ENCODE data around the gene TSPAN15. TPM values are rescaled to one million over a fixed set of nuclear protein-coding genes. Genes with fewer than 3 reads are reported as not detected.

Gene TSPAN15
- total RNA-seq, 2 experiments from 2014 or later: 0.58 to 1.2 TPM

GRCh38 chr10:69497231-69497561, 45.9 kb downstream of the TSPAN15 start:
- no peak overlapping the region for H3K27ac Mint-ChIP-seq

GRCh38 chr10:69497611-69498390, 46.5 kb downstream of the TSPAN15 start:
- no peak overlapping the region for H3K4me3 Mint-ChIP-seq
- POLR2A ChIA-PET: interaction anchor here (1.0 kb wide), 1 partner anchor 70 kb away, joined by 3 read pairs; no protein-coding TSS in a partner anchor
- no peaks in the 10 kb centered on the region for H3K27me3 Mint-ChIP-seq
- H3K36me3 Mint-ChIP-seq (ENCODE audit: low read depth): no peaks in the 10 kb centered on the region
- H3K4me1 Mint-ChIP-seq (ENCODE audit: low read depth): no peaks in the 10 kb centered on the region
- no peak for DNase-seq
- intact Hi-C loops (cut with micrococcal nuclease): no loop called here
- CTCF ChIA-PET: interaction anchor here (1.0 to 2.4 kb wide), 3 partner anchors 9 to 18 kb away, joined by 3 to 13 read pairs (median 5); no protein-coding TSS in a partner anchor
- TF ChIP-seq CTCF (IDR thresholded peaks at IDR 0.05): no peak
- H3K27ac Mint-ChIP-seq: no peak overlapping the region
- no peaks in the 10 kb centered on the region for H3K9me3 Mint-ChIP-seq
- peak; percentile 68 for ATAC-seq

More at GRCh38 chr10:69497231-69497561, 45.9 kb downstream of the TSPAN15 start:
- TF ChIP-seq CTCF (IDR thresholded peaks at IDR 0.05): no peak
- ChIA-PET POLR2A (interaction anchor here (1.0 kb wide), 1 partner anchor 69 kb away, joined by 3 read pairs; no protein-coding TSS in a partner anchor), CTCF (interaction anchor here (1.0 to 2.4 kb wide), 3 partner anchors 10 to 19 kb away, joined by 3 to 13 read pairs (median 5); no protein-coding TSS in a partner anchor)
- ATAC-seq (no peak), DNase-seq (no peak)
- Mint-ChIP-seq H3K36me3 (ENCODE audit: low read depth) (no peaks in the 10 kb centered on the region), H3K4me3 (no peak overlapping the region), H3K9me3 (no peaks in the 10 kb centered on the region), H3K27me3 (no peaks in the 10 kb centered on the region), H3K4me1 (ENCODE audit: low read depth) (no peaks in the 10 kb centered on the region)
- intact Hi-C loops (cut with micrococcal nuclease): no loop called here

GRCh38 chr10:69498711-69499471, 47.6 kb downstream of the TSPAN15 start:
- no peaks in the 10 kb centered on the region for H3K27me3 Mint-ChIP-seq
- H3K36me3 Mint-ChIP-seq (ENCODE audit: low read depth): no peaks in the 10 kb centered on the region
- H3K4me3 Mint-ChIP-seq: no peak overlapping the region
- ChIA-PET POLR2A (interaction anchor here (0.8 kb wide), 1 partner anchor 118 kb away, joined by 3 read pairs; no protein-coding TSS in a partner anchor), CTCF (interaction anchor here (1.6 to 1.9 kb wide), 2 partner anchors 8 to 17 kb away, joined by 5 to 7 read pairs; no protein-coding TSS in a partner anchor)
- DNase-seq (no peak), ATAC-seq (no peak)
- intact Hi-C loops (cut with micrococcal nuclease): no loop called here
- H3K9me3 Mint-ChIP-seq: no peaks in the 10 kb centered on the region
- no peak for TF ChIP-seq CTCF (IDR thresholded peaks at IDR 0.05)
- H3K4me1 Mint-ChIP-seq (ENCODE audit: low read depth): no peaks in the 10 kb centered on the region
- no peak overlapping the region for H3K27ac Mint-ChIP-seq

- Mint-ChIP-seq H3K4me3 (no peak overlapping the region), H3K36me3 (ENCODE audit: low read depth) (no peaks in the 10 kb centered on the region), H3K27me3 (no peaks in the 10 kb centered on the region), H3K9me3 (no peaks in the 10 kb centered on the region), H3K4me1 (ENCODE audit: low read depth) (no peaks in the 10 kb centered on the region), H3K27ac (no peak overlapping the region)
- ChIA-PET CTCF (interaction anchor here (1.9 kb wide), 1 partner anchor 16 kb away, joined by 7 read pairs; no protein-coding TSS in a partner anchor), POLR2A (interaction anchor here (0.8 kb wide), 1 partner anchor 117 kb away, joined by 3 read pairs; no protein-coding TSS in a partner anchor)
- ATAC-seq (no peak), DNase-seq (no peak)
- intact Hi-C loops (cut with micrococcal nuclease): no loop called here
- no peak for TF ChIP-seq CTCF (IDR thresholded peaks at IDR 0.05)
Measured at GRCh38 chr10:69499726-69500689, 48.7 kb downstream of the TSPAN15 start.
